ENCODE results near the gene PLCB4.

DNA sequence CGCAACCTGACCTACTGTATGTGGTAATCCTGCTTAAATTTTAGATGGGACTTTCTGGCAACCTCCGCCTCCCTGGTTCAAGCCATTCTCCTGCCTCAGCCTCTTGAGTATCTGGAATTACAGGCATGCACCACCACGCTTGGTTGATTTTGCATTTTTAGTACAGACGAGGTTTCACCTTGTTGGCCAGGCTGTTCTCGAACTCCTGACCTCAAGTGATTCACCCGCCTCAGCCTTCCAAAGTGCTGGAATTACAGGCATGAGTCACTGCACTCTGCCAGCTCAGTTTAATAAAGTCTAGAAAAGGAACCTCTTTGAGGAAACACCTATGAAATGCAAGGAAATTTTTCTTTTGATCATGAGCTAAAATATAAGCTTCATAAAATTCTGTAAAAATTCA, 9.0 kb upstream of the PLCB4 start:
- TF ChIP-seq CTCF (IDR thresholded peaks at IDR 0.05) (no peak), POLR2AphosphoS5 (IDR thresholded peaks at IDR 0.05) (no peak), POLR2A (IDR thresholded peaks at IDR 0.05) (no peak)
